GM03348 (cell line): Measurements from ENCODE around the gene ALDOA.
"Not testable (repeated sequence)": the region's sequence is repeated elsewhere in the genome, so short reads cannot be mapped to it uniquely, and the experiment has no call there.

Experiments
- DNase-seq: peaks from one replicate; pipeline ENCODE4 v3.0.0; 2012; ENCODE audit warnings: low spot score

The ALDOA gene

DNA sequence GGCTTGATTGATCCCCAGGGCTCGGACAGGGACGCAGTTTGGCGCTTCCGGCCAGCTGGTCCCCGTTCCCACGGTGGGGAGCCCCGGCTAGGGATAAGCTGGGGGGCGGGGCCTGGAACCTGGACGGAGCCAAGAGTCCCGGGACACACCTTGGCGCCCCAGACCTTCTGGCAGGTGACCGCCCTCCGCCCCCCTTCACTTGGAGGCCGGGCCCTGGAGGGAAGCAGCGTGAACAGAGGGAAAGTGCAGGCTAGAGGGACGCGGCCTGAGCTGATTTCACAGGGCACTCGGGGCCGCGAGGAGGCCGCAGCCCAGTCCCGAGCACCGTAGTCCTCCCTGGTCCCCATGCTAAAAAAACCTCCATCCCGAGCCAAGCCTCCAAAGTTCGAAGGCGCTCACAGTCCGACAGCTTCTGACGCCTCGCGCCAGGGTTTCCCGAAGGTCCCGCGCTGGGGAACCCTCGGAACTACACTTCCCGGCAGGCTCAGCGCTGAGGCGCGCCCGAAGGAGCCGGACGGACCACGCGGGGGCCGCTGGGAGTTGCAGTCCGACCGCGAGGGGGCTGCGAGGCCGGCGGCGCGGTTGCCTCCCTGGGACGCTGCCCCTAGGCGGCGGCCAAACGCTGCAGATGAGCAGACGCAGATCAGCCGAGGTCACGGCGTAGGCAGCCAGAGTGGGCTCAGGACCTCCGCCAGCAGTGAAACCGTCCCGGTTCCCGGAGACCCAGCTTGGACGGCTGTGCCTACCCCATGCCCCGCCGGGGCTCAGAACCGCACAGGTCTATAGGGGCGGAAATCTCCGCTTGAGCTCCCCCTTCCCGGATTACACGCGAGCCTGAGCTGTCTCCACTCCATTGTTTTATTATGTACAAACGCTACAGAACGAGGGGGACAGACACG lies 26.2 kb downstream of the ALDOA start, which contains the start of gene TBX6:
TSS of gene TBX6 (minus strand) at position 451 of the 899 bp plus-strand sequence. CDS start 731 bp downstream, outside the sequence.
- DNase-seq: peak; percentile 96

GRCh38 chr16:30092373-30093010 lies 26.9 kb downstream of the ALDOA start:
- peak; percentile 69 for DNase-seq

DNA sequence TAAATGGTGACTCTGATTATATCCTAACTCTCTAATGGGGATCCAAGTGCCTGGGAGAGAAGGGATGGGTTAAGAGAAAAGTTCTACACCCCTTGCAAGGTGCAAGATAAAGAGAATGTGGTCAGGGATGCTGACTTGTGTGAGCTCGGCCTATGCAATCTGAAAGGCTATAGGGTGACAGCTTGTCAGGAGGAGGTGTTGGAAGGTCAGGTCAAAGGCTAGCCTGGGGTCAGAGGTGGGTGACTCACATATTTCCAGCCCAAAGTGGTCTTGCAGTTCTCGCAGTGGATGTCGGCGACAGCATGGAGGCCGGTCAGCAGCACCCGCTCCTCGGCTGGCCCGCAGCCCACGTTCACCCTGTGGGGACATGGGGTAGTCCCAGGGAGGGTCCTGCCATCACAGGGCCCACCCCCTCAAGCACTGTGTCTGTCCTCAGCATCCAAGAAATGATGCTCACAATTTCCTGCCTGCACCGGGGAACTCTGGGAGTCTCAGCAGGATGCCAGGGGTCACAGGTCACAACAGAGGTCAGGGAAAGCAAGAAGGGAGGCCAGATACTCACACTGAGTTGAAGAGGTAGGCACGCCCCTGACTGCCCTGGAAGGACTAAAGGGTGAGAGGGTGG lies 29.1 kb downstream of the ALDOA start:
- no peak for DNase-seq

DNA sequence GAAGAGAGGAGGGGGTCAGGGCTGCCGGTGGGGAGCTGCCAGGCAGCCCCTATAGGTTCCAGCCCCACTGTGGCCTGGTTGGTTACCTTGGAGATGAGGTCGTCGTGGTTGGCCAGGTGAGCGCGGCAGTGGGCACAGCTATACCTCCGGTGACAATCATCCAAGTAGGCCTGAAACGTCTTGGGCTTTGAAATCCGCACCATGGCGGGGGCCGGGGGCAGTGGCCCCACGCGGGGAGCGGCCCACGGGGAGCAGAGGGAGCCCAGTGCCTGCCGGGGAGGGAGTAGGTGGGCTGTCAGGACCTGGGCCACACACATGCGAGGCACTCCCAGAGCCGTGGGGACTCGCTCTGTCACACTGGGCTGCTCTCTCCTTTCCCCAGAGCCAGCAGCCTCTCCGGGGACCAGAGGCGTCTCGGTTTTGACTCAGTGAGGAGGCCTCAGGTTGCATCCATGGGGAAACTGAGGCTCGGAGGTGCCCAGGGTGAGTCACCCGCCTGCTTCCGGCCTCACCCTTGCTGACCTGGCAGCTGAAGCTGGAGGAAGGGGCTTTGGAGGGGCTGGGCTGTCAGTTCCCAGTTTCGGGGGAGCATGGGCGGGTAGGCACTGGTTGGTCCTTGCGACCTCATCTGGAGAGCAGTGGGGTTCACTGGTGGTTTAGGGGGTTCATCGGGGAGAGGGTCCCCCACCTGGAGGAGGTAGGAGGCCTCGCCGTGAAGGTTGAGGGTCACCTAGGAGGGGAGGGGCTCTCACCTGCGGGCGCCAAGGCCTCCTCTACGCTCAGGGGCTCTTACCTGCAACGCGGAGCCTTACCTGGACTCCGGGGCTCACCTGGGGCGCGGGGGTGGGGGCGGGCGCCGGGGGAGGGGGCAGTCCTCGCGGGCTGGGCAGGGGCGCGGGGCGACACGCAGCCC lies 29.9 kb downstream of the ALDOA start:
- no peak for DNase-seq

DNA sequence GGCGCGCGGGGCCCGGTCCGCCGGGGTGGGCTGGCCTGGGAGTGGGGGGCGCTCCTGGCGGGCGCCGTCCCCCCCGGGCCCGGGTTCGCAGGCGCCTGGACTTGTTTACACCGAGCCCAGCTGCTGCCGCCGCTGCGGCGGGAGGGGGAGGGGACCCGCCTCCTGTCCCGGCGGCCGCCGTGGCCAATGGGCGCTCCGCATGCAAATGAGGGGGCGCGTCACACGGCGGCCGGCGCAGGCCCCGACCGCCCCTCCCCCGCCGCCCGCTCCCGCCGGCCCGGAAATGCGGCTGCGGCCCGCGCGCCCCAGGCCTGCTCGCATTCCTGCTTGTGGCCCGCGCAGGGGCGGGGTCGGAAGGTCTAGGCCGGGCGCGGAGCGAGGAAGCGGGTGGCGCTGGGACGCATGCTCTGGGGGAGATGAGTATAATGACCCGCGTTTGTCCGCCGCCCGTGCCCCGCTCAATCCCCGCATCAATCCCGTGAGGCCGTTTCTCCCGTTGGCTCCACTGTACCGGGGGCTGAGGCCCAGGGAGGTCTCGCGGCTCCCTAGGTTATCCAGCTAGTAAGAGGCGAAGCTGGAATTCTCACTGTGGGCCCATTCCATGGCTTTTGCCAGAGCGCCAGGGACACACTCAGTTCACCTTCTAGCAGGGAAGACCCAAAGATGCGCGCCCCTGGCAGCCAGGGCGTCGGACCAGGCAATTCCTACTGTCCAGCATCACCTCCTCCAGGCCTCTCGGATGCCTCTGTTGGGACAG lies 30.7 kb downstream of the ALDOA start, which contains the start of gene YPEL3:
TSS of gene YPEL3 (minus strand) at position 109 of the 757 bp plus-strand sequence. CDS start 731 bp downstream, outside the sequence.
- DNase-seq: peak; percentile 100

- DNase-seq: no peak
Observed at GRCh38 chr16:30096862-30097563, 31.5 kb downstream of the ALDOA start.

DNA sequence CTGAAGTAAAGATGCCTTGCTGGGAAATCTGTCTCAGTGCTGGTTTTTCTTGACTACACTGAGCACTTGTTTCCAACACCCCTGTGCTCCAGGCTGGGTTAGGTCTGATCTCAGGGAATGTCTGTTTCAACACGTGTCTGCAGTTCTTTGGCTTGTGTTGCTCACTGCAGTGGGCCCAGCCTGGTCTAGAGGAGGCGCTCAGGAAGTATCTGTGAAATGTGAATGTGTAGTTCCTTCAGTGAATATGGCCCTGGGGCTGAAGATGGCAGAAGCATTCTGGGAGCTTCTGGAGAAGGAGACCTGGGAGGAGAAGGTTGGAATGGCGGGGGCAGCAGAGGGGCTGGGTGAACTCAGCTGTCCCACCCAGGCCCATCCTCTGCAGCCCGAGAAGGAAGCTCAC lies 38.5 kb downstream of the ALDOA start:
- DNase-seq: no peak

DNA sequence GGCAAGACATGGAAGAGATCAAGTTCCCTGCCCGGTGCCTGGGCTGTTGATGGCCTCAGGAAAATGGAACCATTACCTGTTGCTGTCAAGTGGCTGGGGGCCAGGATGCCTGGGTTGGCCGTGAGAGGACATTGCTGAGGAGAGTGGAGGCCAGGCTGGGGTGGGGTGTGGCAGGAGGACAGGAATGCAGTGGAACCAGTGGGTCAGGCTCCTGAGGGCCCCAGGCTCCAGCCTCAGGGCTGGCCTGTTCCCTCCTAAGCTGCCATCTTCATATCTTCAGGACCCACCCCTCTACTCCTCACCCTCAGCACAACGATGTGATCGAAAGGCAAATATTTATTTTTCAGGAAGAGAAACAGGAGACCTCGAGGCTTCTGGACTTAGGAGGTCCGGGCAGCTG lies 38.9 kb downstream of the ALDOA start:
- no peak for DNase-seq

- no peak for DNase-seq
Observed at GRCh38 chr16:30108059-30108850, 42.7 kb downstream of the ALDOA start.

DNA sequence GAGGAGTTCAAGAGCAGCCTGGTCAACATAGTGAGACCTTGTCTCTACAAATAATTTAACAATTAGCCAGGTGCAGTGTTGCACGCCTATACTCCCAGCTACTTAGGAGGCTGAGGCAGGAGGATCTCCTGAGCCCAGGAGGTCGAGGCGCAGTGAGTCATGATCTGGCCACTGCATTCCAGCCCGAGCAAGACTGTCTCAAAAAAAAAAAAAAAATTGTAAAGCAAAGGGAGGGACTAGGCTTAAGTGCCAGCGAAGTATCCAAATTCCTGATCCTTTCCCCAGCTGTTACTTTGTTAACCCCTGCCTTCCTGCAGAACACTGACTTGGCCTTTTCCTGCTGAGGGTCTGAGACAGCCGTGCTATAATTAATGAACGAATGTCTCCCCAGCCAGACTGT lies 45.1 kb downstream of the ALDOA start:
- DNase-seq: no peak

DNA sequence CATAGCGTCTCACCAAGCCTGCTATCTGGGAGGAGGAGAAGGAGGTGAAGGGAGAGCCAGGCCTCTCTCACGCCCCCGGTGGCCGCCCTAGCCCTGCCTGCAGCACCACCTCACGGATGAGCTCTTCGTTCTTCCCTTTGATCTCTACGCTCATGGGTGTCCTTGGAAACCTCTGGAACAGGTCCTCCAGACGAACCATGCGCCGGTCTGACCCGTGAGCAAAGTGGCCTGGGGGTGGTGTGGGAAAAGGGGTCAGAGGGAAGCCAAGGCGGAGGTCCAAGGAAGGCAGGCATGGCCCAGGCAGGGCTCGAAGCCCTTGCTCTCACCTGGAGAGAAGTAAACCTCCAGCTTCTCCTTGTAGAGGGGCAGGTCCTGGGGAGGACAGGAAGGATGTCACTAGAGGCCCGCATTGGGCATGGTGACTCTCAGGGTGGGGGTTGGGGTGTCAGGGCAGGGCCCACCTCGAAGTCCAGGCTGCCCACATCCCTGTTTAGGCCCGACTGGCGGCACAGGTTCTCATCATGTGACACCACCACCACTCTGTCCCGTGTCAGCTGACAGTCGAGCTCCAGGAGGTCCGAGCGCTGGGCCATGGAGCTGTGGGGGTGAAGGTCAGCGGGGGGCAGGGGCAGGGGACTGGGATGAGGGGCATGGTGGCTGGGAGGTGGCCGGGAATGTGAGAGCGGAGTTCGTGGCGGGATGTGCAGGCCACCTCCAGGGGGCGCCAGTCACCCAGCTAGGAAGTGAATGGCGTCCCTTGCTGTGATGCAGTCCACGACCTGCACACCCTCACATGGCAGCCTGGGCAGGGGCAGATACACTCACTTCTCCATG lies 46.9 kb downstream of the ALDOA start:
- DNase-seq: peak; percentile 77

GRCh38 chr16:30113031-30113710 lies 47.6 kb downstream of the ALDOA start, which contains the start of gene GDPD3:
Gene GDPD3 (minus strand): TSS chr16:30113537. CDS start chr16:30113478, 59 bp downstream.
- no peak for DNase-seq

DNA sequence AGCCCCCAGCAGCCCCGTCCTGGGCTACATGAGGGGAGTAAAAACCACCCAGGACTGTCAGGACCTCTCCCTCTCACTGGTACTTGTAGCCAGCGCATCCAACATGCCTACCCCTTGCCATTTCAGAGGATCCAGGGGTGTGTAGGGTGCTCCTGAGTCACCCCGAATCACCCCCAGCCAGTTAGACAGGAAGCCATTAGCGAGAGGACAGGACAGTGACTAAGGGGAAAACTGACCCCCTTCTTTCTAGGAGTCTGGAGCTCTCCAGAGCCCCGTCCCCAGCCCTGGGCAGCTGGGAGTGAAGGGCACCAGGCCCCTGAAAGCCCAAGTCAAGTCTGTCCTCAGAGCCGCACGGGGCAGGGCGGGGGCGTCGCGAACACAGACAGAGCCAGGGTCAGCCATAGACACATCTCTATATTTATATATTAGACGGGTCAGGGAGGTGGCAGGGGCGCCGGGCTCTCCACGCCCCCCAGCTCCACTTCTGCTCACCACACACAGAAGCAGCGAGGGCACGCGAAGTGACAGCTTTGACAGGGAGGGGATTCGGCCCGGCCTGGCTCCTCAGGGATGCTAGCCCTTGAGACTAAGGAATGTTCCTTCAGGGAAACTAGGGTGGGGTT lies 48.3 kb downstream of the ALDOA start:
- no peak for DNase-seq

DNA sequence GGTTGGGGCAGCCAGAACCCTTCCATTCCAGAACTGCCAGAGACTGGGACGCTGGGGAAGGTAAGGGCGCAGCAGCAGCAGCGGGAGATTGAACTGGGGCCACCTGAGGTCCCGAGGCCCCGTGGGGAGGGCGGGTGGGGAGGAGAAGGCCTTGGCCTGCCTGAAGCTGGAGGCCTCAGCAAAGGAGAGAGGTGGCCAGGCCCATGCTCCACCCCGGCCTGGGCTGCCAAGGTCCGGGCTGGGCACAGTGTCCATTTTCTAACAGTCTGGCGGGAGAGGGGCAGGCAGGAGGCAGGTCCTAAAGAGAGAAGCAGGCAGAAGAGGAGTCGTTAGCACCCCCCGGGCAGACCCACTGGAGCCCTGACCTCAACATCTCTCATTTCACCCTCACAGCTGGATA lies 48.9 kb downstream of the ALDOA start:
- no peak for DNase-seq

DNA sequence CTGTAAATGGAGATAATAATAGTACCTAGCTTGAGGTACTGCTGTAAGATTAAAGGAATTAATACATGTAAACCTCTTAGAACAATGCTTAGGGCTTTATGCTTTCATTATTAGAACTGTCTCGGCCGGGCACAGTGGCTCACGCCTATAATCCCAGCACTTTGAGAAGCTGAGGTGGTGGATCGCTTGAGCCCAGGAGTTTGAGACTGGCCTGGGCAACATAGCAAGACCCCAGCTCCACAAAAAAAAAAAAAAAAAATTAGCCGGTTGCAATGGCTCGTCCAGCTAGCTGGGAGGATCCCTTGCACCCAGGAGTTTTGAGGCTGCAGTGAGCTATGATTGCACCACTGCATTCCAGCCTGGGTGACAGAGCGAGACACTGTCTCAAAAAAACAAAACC lies 49.3 kb downstream of the ALDOA start:
- not testable (repeated sequence) for DNase-seq

GRCh38 chr16:30115238-30115637 lies 49.7 kb downstream of the ALDOA start:
- no peak for DNase-seq
